Cardiac muscle cell (in vitro differentiated cells and primary cell): ENCODE results near the gene MMP15. TPM values are rescaled to one million over a fixed set of nuclear protein-coding genes. Genes with fewer than 3 reads are reported as not detected.
"Not testable (repeated sequence)": the region's sequence is repeated elsewhere in the genome, so short reads cannot be mapped to it uniquely, and the experiment has no call there.

Experiments
- DNase-seq, 2 donors: peaks; one replicate each; pipeline versions ENCODE4 v3.0.0 to v3.0.0-alpha.2; 2010 to 2017; ENCODE audit warnings: low read depth in 1 of 2, low spot score in 1 of 2
- H3K27ac ChIP-seq: fragments of 200-600 bp; sonication (generic); 2 replicates; pipeline ENCODE4 v1.5.1; 2016
- H3K27me3 ChIP-seq: fragments of 200-600 bp; sonication (generic); 2 replicates; pipeline ENCODE4 v1.6.0; 2016; ENCODE audit warnings: control low read depth
- H3K36me3 ChIP-seq: fragments of 200-600 bp; sonication (generic); 2 replicates; pipeline ENCODE4 v1.5.1; 2016; ENCODE audit warnings: control low read depth
- H3K4me1 ChIP-seq: fragments of 200-600 bp; sonication (generic); 2 replicates; pipeline ENCODE4 v1.8.1; 2017; ENCODE audit warnings: low read depth, mild to moderate bottlenecking, mixed run types
- H3K4me3 ChIP-seq: fragments of 200-600 bp; sonication (generic); 2 replicates; pipeline ENCODE4 v1.5.1; 2016; ENCODE audit warnings: mild to moderate bottlenecking
- H3K9me3 ChIP-seq: fragments of 200-600 bp; sonication (generic); 2 replicates; pipeline ENCODE4 v1.5.1; 2017; ENCODE audit warnings: low read depth, mild to moderate bottlenecking, control low read depth
- polyA plus RNA-seq: library from polyadenylated mRNA; unstranded; fragments of >200 nt; fragmentation: Nextera tagmentation; extraction: Ambion mirVana; gene quantifications from 2 replicates; pipeline ENCODE4 v1.2.1, GENCODE V29; 2016
- total RNA-seq: library from RNA; depleted of rRNA; stranded (reverse); fragments of >200 nt; gene quantifications from 2 replicates; pipeline ENCODE4 v1.2.3, GENCODE V29; 2016
- TF ChIP-seq, protein P1 (sequence below): IDR thresholded peaks from 2 replicates; pipeline ENCODE4 v1.5.1; 2012; ENCODE audit warnings: low read depth, mild to moderate bottlenecking, low read length

MMP15 gene
- total and polyA plus RNA-seq, 2 experiments from 2014 or later, result 317 to 473 TPM

DNA sequence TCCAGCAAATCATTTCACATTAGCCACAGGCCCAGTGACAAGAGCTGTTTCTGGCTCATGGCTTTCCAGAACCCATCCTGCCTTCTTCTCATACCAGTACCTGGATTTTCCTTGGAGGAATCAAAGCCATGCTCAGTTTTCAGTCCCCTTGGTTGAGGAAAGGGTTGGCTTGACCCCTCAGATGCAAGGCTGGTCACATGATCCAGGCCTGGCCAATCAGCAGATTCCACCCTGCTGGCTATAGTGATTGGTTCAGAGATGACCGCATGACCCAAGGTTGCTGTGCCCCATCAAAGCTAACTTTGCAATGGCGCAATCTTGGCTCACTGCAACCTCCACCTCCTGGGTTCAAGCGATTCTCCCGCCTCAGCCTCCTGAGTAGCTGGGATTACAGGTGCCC, 45.0 kb downstream of the MMP15 start:
- no peak overlapping the region for H3K4me3 ChIP-seq
- no peak overlapping the region for H3K27ac ChIP-seq
- TF ChIP-seq, protein P1, sequence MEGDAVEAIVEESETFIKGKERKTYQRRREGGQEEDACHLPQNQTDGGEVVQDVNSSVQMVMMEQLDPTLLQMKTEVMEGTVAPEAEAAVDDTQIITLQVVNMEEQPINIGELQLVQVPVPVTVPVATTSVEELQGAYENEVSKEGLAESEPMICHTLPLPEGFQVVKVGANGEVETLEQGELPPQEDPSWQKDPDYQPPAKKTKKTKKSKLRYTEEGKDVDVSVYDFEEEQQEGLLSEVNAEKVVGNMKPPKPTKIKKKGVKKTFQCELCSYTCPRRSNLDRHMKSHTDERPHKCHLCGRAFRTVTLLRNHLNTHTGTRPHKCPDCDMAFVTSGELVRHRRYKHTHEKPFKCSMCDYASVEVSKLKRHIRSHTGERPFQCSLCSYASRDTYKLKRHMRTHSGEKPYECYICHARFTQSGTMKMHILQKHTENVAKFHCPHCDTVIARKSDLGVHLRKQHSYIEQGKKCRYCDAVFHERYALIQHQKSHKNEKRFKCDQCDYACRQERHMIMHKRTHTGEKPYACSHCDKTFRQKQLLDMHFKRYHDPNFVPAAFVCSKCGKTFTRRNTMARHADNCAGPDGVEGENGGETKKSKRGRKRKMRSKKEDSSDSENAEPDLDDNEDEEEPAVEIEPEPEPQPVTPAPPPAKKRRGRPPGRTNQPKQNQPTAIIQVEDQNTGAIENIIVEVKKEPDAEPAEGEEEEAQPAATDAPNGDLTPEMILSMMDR, result no peak
- no peaks in the 10 kb centered on the region for H3K9me3 ChIP-seq
- H3K4me1 ChIP-seq, result no peaks in the 10 kb centered on the region
- DNase-seq, result no peak
- H3K36me3 ChIP-seq, result no peaks in the 10 kb centered on the region
- no peaks in the 10 kb centered on the region for H3K27me3 ChIP-seq

DNA sequence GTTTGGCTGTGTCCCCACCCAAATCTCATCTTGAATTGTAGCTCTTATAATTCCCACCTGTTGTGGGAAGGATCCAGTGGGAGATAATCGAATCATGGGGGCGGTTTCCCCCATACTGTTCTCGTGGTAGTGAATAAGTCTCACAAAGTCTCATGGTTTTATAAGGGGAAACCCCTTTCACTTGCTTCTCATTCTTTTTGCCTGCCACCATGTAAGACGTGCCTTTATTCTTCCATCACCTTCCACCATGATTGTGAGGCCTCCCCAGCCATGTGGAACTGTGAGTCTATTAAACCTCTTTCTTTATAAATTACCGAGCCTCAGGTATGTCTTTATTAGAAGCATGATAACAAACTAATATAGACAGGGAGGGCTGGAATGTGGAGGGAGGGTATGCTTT, 46.6 kb downstream of the MMP15 start:
- DNase-seq, H3K36me3 ChIP-seq, H3K4me1 ChIP-seq, H3K9me3 ChIP-seq, H3K4me3 ChIP-seq, H3K27ac ChIP-seq, H3K27me3 ChIP-seq: not testable (repeated sequence)

DNA sequence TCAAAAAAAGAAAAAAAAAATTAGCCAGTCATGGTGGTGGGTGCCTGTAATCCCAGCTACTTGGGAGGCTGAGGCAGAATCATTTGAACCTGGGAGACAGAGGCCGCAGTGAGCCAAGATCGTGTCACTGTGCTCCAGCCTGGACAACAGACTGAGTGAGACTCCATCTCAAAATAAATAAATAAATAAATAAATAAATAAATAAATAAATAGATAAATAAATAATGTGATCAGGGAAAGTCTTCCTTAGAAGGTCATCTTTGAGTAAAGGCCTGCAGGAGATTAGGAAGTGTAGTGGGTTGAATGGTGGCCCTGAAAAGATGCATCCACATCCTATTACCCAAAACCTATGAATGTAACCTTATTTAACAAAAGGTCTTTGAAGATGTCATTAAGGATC, 47.5 kb downstream of the MMP15 start:
- not testable (repeated sequence) for H3K36me3 ChIP-seq, H3K9me3 ChIP-seq, H3K27me3 ChIP-seq, DNase-seq, H3K4me1 ChIP-seq, H3K4me3 ChIP-seq, H3K27ac ChIP-seq

DNA sequence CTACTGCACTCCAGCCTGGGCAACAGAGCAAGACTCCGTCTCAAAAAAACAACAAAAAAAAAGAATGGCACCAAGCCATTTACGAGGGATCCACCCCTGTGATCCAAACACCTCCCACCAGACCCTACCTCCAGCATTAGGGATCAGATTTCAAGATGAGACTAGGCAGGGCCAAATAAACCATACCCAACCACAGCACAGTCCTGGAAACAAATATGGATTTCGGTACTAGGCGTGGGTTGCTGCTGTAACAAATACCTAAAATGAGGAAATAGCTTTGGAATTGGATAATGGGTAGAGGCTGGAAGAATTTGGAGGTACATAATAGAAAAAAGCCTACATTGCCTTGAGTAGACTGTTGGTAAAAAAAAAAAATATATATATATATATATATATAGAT, 49.1 kb downstream of the MMP15 start:
- Histone ChIP-seq H3K36me3 (no peaks in the 10 kb centered on the region), H3K9me3 (no peaks in the 10 kb centered on the region), H3K27ac (no peak overlapping the region), H3K4me3 (no peak overlapping the region), H3K27me3 (no peaks in the 10 kb centered on the region), H3K4me1 (no peaks in the 10 kb centered on the region)
- no peak for DNase-seq
- TF ChIP-seq, protein P1, result no peak

DNA sequence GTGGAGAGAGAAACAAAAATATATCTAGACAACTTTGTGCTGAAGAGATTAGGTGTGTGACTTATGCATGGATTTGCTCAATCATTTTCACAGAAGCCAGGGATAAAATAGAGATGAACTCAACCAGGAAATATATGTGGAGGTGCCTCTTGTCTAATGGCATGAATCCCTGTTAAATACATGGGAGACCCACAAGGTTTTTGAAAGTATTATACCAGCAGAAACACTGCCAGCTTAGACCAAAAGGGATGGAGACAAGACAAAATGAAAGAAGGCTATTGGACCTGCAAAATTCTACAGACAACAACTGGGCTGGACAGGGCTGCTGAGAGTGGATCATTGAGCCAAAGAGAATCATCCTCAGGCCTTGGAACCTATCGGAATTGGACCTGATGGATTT, 51.0 kb downstream of the MMP15 start:
- no peaks in the 10 kb centered on the region for H3K4me1 ChIP-seq

DNA sequence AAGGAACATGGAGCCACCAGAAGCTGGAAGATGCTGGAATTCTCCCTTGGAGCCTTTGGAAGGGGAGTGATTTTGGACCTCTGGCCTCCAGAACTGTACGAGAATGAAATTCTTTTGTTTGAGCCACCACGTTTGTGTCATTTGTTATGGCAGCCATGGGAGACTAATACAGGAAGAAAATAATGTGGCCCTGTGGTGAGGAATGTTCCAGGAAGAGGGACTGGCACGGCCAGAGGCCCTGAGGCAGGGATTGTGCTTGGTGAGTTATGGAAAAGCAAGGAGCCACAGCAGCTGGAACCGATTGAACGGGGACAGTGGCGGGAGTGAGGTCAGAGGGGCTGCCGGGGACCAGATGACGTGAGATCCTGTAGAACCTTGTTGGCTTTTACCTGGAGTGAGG, 52.2 kb downstream of the MMP15 start:
- DNase-seq, result no peak
- TF ChIP-seq, protein P1, result no peak
- no peak overlapping the region for H3K27ac ChIP-seq
- H3K9me3 ChIP-seq, result no peaks in the 10 kb centered on the region
- no peaks in the 10 kb centered on the region for H3K36me3 ChIP-seq
- H3K4me3 ChIP-seq, result no peak overlapping the region
- H3K4me1 ChIP-seq, result no peaks in the 10 kb centered on the region
- no peaks in the 10 kb centered on the region for H3K27me3 ChIP-seq

More for the DNA sequence above, 51.0 kb downstream of the MMP15 start:
- Histone ChIP-seq H3K36me3 (no peaks in the 10 kb centered on the region), H3K27me3 (no peaks in the 10 kb centered on the region), H3K9me3 (no peaks in the 10 kb centered on the region), H3K4me3 (no peak overlapping the region), H3K27ac (no peak overlapping the region)
- DNase-seq, result no peak
- TF ChIP-seq, protein P1, result no peak

DNA sequence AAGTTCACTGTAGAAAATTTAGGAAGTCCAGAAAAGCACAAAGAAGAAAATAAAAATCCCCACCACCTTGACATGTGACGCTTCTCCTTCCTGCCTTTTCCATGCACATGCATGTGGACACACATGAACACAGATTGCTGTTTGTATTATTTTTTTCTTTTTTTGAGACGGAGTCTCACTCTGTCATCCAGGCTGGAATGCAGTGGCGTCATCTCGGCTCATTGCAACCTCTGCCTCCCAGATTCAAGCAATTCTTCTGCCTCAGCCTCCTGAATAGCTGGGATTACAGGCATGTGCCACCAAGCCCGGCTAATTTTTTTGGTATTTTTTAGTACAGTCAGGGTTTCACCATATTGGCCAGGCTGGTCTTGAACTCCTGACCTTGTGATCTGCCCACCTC, 55.1 kb downstream of the MMP15 start:
- not testable (repeated sequence) for DNase-seq, H3K9me3 ChIP-seq, H3K36me3 ChIP-seq, H3K27me3 ChIP-seq, H3K4me3 ChIP-seq, H3K4me1 ChIP-seq, H3K27ac ChIP-seq
